Right lobe of liver (tissue), 6 donors: ENCODE data around the gene SAPCD1. TPM values are rescaled to one million over a fixed set of nuclear protein-coding genes. Genes with fewer than 3 reads are reported as not detected.

Source experiments
- ATAC-seq, 4 donors: fragments of 200-7000 bp; cut with Tn5 transposase; one replicate each; pipeline ENCODE4 v1.9.1; 2020; ENCODE audit warnings: mild to moderate bottlenecking in 4 of 4, moderate library complexity in 4 of 4
- DNase-seq, 3 donors: peaks; one replicate each; pipeline ENCODE4 v3.0.0-alpha.2; 2020
- H3K27ac ChIP-seq, 3 donors: fragments of 200-600 bp; one replicate each; pipeline ENCODE4 v1.8.0; 2022
- H3K27me3 ChIP-seq, 2 donors: fragments of 200-600 bp; one replicate each; pipeline ENCODE4 v1.8.0; 2022
- H3K36me3 ChIP-seq, 4 donors: fragments of 200-600 bp; sonication (generic) in 1 of 4; one replicate each; pipeline versions ENCODE4 v1.5.1 to v1.8.0; 2017 to 2022; ENCODE audit warnings: control low read depth in 1 of 4
- H3K4me1 ChIP-seq, 4 donors: fragments of 200-600 bp; sonication (generic) in 1 of 4; one replicate each; pipeline versions ENCODE4 v1.5.1 to v1.8.0; 2017 to 2022; ENCODE audit warnings: control low read depth in 1 of 4
- H3K4me3 ChIP-seq, 3 donors: fragments of 200-600 bp; one replicate each; pipeline ENCODE4 v1.8.0; 2022
- H3K9me3 ChIP-seq, 4 donors: fragments of 200-600 bp; sonication (generic) in 1 of 4; one replicate each; pipeline versions ENCODE4 v1.5.1 to v1.8.0; 2017 to 2022; ENCODE audit warnings: control low read depth in 1 of 4
- CTCF ChIP-seq, 4 donors: fragments of 200-600 bp in 3 of 4; fragments of 450-650 bp in 1 of 4; IDR thresholded peaks; one replicate each; pipeline versions ENCODE4 v1.5.1 to v1.8.0; 2016 to 2022; ENCODE audit warnings: antibody characterized with exemption in 4 of 4, mild to moderate bottlenecking in 2 of 4
- POLR2A ChIP-seq: fragments of 450-650 bp; IDR thresholded peaks from one replicate; pipeline ENCODE4 v1.6.1; 2017; ENCODE audit warnings: antibody characterized with exemption, mild to moderate bottlenecking
- WGBS: methylation state at CpG from one replicate; pipeline ENCODE4 v1.1.6; 2018; ENCODE audit warnings: low coverage, low lambda C conversion rate; ENCODE audit not compliant: insufficient coverage; ENCODE audit errors: missing lambda C conversion rate; 5-methylcytosine and 5-hydroxymethylcytosine counted together
- intact Hi-C, 2 donors: fragments of 100-400 bp; cut with DNase I; formaldehyde crosslinking; loops; one replicate each; pipeline versions ENCODE4 v1.11.2 to v1.14.1; 2022
- total RNA-seq, 6 experiments: library from RNA; depleted of rRNA in 2 of 6; stranded (reverse); fragments of >200 nt in 2 of 6; fragmentation: NEBNext Ultra II Directional in 3 of 6; extraction: Animal tissue kit (Norgen Biotek cat#: 25700) in 3 of 6; gene quantifications; one replicate each; pipeline versions ENCODE4 v1.1.0 to v1.2.4, GENCODE V29; 2016 to 2023
- donor health status: DM: no; HTN: yes; CAD: no.
- donor health status: DM: no; HTN: no; CAD: no.
- donor health status: DM: no; HTN: no; CAD: no.
- donor health status: DM: no; HTN: yes; CAD: no.
- donor health status: DM: no; HTN: yes; CAD: no.

The SAPCD1 gene
- total RNA-seq, 6 experiments from 2014 or later: 0.62 to 1.6 (median 0.90) TPM; not detected in 1

- H3K27ac ChIP-seq: peak overlapping the region; percentile 68 to 97 (median 74)
- peak overlapping the region; percentile 58 to 74 (median 71) for H3K4me3 ChIP-seq
- no CpG with 5 or more reads among the region's 2 CpGs for WGBS
- intact Hi-C loops: no loop called here
- no peak for ATAC-seq
- H3K27me3 ChIP-seq: no peaks in the 10 kb centered on the region
- H3K4me1 ChIP-seq: peaks cover 0 to 36% (median 5%) of the 10 kb centered on the region in 4 donors
- TF ChIP-seq POLR2A: no peak
- TF ChIP-seq CTCF (IDR thresholded peaks at IDR 0.05): no peak
- peaks cover 8 to 34% (median 15%) of the 10 kb centered on the region in 4 donors for H3K36me3 ChIP-seq
- no peaks in the 10 kb centered on the region for H3K9me3 ChIP-seq
- peak in 1 of 3 donors; percentile 59 for DNase-seq
These were observed 28.1 kb upstream of the SAPCD1 start for GRCh38 chr6:31734247-31734820.

- ATAC-seq (peak in 2 of 4 donors; percentile 21 to 31), DNase-seq (peak in 1 of 3 donors; percentile 51)
- WGBS: 15% methylated on average over 15 of the region's 18 CpGs
- peak overlapping the region; percentile 68 to 97 (median 74) for H3K27ac ChIP-seq
- peaks cover 0 to 38% (median 5%) of the 10 kb centered on the region in 4 donors for H3K4me1 ChIP-seq
- peaks cover 8 to 34% (median 15%) of the 10 kb centered on the region in 4 donors for H3K36me3 ChIP-seq
- H3K9me3 ChIP-seq: no peaks in the 10 kb centered on the region
- peak overlapping the region; percentile 58 to 74 (median 71) for H3K4me3 ChIP-seq
- intact Hi-C loops: no loop called here
- TF ChIP-seq CTCF (IDR thresholded peaks at IDR 0.05) (no peak), POLR2A (no peak)
- H3K27me3 ChIP-seq: no peaks in the 10 kb centered on the region
These were observed 27.5 kb upstream of the SAPCD1 start for GRCh38 chr6:31734821-31735406.

GRCh38 chr6:31736021-31736767 lies 26.3 kb upstream of the SAPCD1 start, which contains the start of gene CLIC1:
TSS of gene CLIC1 (minus strand) at chr6:31736530. CDS start at chr6:31736300, 230 bp downstream.
- Histone ChIP-seq H3K9me3 (no peaks in the 10 kb centered on the region), H3K36me3 (peaks cover 8 to 29% (median 15%) of the 10 kb centered on the region in 4 donors), H3K4me1 (peaks cover 0 to 42% (median 5%) of the 10 kb centered on the region in 4 donors), H3K27me3 (no peaks in the 10 kb centered on the region), H3K27ac (peak within 1 kb of the TSS; percentile 87 to 97 (median 93)), H3K4me3 (peak within 1 kb of the TSS; percentile 58 to 74 (median 71))
- TF ChIP-seq POLR2A: peak; percentile 90
- TF ChIP-seq CTCF (IDR thresholded peaks at IDR 0.05): no peak
- DNase-seq (peak; percentile 85 to 89 (median 88)), ATAC-seq (peak; percentile 42 to 61 (median 54))
- intact Hi-C loops: no loop called here
- 0% methylated on average over 12 of the region's 24 CpGs for WGBS

- Histone ChIP-seq H3K36me3 (peaks cover 8 to 22% (median 14%) of the 10 kb centered on the region in 4 donors), H3K27ac (peak overlapping the region; percentile 87 to 97 (median 93)), H3K27me3 (no peaks in the 10 kb centered on the region), H3K9me3 (no peaks in the 10 kb centered on the region), H3K4me3 (peak overlapping the region; percentile 58 to 74 (median 71)), H3K4me1 (peaks cover 0 to 42% (median 5%) of the 10 kb centered on the region in 4 donors)
- intact Hi-C loops: no loop called here
- no peak for ATAC-seq
- 37% methylated on average over 7 of the region's 10 CpGs for WGBS
- peak in 1 of 3 donors; percentile 33 for DNase-seq
- TF ChIP-seq CTCF (IDR thresholded peaks at IDR 0.05): no peak
These were observed 25.6 kb upstream of the SAPCD1 start for GRCh38 chr6:31736768-31737314.
